ENCODE results near the gene WIPI1. TPM values are rescaled to one million over a fixed set of nuclear protein-coding genes. Genes with fewer than 3 reads are reported as not detected.

Gene WIPI1
- total and polyA plus RNA-seq, 2 of the 13 experiments (the other 11 are each of a cell fraction or from before 2014, with no cell fraction given): 29.4 to 141 TPM

DNA sequence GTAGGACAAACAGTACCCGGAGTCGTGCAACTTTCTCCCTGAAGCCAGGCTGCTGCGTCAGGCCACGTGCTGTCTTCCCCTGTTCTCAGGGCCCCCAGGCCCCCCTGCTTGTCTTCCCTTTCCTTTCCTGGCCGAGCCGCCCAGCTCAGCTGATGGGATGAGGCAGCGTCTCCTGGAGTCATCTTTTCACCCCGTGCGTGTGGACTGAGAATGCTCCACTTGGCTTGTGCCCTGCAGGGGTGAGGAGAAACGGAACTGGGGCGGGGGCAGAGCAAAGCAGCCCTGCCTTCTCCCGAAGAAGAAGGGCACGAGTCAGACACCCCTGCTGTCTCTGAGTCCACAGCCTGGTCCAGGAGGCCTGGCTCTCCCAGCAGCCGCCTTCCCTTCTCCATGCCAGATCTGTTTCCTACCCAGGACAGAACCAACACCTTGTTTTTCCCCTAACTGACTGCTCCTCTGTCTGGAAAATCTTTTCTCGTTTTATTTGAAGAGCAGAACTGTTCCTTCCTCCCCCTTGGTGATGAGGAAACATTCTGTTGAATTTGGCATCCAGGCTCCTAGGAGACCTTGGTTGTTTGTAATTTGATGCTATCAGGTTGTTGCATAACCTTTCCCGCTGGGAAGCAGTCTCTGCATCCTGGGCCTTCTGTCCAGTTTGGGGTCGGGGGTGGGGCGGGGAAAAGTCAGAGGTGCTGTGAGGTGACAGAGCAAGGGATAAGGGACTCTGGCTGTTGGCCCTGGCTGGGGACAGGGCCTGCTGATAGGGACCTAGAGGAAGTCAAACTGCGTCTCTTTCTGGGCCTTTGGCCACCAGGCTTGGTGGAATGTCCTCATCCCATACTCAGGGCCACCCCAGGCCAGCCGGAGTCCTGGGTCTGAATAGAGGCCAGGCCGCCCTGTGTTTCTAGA, 78.8 kb downstream of the WIPI1 start (continued):
- TF ChIP-seq ZFP36L2 (CRISPR knock-in tag; IDR thresholded peaks at IDR 0.05) (no peak), MAZ (IDR thresholded peaks at IDR 0.05; ENCODE audit: borderline replicate concordance, low read depth, low read length) (peak; percentile 53; the same call in 1 of the 2 replicates), MAZ (CRISPR knock-in tag; IDR thresholded peaks at IDR 0.05; ENCODE audit: low read depth) (peak; percentile 80), ZNF569 (CRISPR knock-in tag; IDR thresholded peaks at IDR 0.05; ENCODE audit: borderline replicate concordance) (peak; percentile 28; the same call in 1 of the 2 replicates), ZNF224 (CRISPR knock-in tag; IDR thresholded peaks at IDR 0.05) (peak; percentile 47; the same call in 1 of the 2 replicates), USF2 (IDR thresholded peaks at IDR 0.05; ENCODE audit: low read depth, low read length) (peak; percentile 86), USF2 (CRISPR knock-in tag; IDR thresholded peaks at IDR 0.05; ENCODE audit: borderline replicate concordance) (peak; percentile 90; the same call in 1 of the 2 replicates), MZF1 (CRISPR knock-in tag; IDR thresholded peaks at IDR 0.05; ENCODE audit: borderline replicate concordance) (0 out of 2 replicates have a peak, but pooled peaks have one; percentile 76), CC2D1A (CRISPR knock-in tag; IDR thresholded peaks at IDR 0.05) (no peak), GABPA (IDR thresholded peaks at IDR 0.05; ENCODE audit: low read depth, low read length) (no peak), GABPA (CRISPR knock-in tag; IDR thresholded peaks at IDR 0.05; ENCODE audit: low read depth) (no peak), ELK4 (CRISPR knock-in tag; IDR thresholded peaks at IDR 0.05; ENCODE audit: borderline replicate concordance) (no peak), MIER2 (CRISPR knock-in tag; IDR thresholded peaks at IDR 0.05) (peak; percentile 51; the same call in 1 of the 2 replicates), ZNF121 (CRISPR knock-in tag; IDR thresholded peaks at IDR 0.05) (no peak), KDM5A (IDR thresholded peaks at IDR 0.05; ENCODE audit: borderline replicate concordance, low read length) (peak; percentile 46; the same call in 1 of the 2 replicates), ZFX (CRISPR knock-in tag; IDR thresholded peaks at IDR 0.05; ENCODE audit: low read depth) (peak; percentile 82), ZNF552 (CRISPR knock-in tag; IDR thresholded peaks at IDR 0.05; ENCODE audit: borderline replicate concordance) (peak; percentile 43; the same call in 1 of the 2 replicates), ZNF335 (CRISPR knock-in tag; IDR thresholded peaks at IDR 0.05) (no peak)
- TF ChIP-seq, protein P1, sequence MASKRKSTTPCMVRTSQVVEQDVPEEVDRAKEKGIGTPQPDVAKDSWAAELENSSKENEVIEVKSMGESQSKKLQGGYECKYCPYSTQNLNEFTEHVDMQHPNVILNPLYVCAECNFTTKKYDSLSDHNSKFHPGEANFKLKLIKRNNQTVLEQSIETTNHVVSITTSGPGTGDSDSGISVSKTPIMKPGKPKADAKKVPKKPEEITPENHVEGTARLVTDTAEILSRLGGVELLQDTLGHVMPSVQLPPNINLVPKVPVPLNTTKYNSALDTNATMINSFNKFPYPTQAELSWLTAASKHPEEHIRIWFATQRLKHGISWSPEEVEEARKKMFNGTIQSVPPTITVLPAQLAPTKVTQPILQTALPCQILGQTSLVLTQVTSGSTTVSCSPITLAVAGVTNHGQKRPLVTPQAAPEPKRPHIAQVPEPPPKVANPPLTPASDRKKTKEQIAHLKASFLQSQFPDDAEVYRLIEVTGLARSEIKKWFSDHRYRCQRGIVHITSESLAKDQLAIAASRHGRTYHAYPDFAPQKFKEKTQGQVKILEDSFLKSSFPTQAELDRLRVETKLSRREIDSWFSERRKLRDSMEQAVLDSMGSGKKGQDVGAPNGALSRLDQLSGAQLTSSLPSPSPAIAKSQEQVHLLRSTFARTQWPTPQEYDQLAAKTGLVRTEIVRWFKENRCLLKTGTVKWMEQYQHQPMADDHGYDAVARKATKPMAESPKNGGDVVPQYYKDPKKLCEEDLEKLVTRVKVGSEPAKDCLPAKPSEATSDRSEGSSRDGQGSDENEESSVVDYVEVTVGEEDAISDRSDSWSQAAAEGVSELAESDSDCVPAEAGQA (IDR thresholded peaks at IDR 0.05; ENCODE audit: low read depth): peak; percentile 54; the same call in 1 of the 2 replicates
- TF ChIP-seq, protein P1 (CRISPR knock-in tag; IDR thresholded peaks at IDR 0.05; ENCODE audit: borderline replicate concordance): no peak; the same call in 1 of the 2 replicates

Data from HepG2 (cell line).